ENCODE data around the gene ATXN3.
A peak's percentile ranks its signal among the peaks of the same experiment; 100 is the strongest.
"Not testable (repeated sequence)": the region's sequence is repeated elsewhere in the genome, so short reads cannot be mapped to it uniquely, and the experiment has no call there.

ATXN3 gene

GRCh38 chr14:92058006-92058917 is 48.1 kb downstream of the ATXN3 start:
- DNase-seq (ENCODE audit: low spot score), result no peak

DNA sequence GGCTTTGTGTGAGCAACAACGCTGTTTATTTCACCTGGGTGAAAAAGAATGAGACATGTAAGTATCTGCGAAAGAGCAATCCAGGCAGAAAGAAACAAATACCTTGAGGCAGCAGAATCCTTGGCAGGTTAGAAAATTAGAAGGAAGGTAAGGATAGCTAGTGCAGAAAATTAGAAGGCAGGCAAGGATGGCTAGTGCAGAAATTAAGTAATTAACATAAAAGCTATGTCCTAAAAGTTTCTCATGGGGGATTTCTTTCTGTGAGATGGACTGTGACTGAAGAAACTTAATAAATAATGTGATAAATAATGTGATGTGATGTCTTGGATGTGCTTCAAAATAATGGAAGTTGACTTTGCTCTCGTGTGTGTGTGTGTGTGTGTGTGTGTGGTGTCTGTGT is 56.6 kb downstream of the ATXN3 start:
- DNase-seq (ENCODE audit: low spot score), result no peak

GRCh38 chr14:92049221-92049620 is 57.2 kb downstream of the ATXN3 start:
- DNase-seq (ENCODE audit: low spot score), result not testable (repeated sequence)

DNA sequence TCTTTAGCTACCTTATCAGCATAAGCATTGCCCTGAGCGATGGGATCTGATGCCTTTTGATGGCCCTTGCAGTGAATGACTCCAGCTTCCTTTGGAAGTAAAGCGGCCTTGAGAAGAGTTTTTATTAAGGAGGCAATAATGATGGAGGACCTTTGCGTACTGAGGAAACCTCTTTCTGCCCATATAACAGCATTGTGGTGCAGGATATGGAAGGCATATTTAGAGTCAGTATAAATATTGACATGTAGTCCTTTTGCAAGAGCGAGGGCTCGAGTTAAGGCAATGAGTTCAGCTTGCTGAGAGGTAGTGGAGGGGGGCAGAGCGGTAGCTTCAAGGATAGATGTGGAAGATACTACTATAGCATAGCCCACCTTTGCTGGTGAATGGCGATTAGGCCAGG is 60.5 kb downstream of the ATXN3 start:
- DNase-seq (ENCODE audit: low spot score), result not testable (repeated sequence)

DNA sequence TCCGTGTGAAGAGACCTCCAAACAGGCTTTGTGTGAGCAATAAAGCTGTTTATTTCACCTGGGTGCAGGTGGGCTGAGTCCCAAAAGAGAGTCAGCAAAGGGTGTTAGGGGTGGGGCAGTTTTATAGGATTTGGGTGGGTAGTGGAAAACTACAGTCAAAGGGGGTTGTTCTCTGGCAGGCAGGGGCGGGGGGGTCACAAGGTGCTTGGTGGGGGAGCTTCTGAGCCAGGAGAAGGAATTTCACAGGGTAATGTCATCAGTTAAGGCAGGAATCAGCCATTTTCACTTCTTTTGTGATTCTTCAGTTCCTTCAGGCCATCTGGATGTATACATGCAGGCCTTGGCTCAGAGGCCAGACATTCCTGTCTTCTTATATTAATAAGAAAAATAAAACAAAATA is 64.6 kb downstream of the ATXN3 start:
- DNase-seq (ENCODE audit: low spot score), result not testable (repeated sequence)

DNA sequence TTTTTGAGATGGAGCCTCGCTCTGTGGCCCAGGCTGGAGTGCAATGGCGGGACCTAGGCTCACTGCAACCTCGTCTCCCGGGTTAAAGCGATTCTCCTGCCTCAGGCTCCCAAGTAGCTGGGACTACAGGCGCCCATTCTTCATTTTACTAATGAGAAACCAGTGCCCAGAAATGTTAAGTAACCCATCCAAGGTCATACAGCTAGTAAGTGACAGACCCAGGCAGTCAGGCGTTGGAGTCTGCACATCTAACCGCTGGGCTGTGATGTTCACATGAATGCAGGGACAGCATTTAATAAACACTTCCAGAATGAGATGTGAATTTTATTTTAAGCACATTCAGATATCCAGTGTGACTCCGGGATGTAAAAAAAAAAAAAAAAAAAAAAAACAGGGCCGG is 65.2 kb downstream of the ATXN3 start:
- DNase-seq (ENCODE audit: low spot score), result no peak

DNA sequence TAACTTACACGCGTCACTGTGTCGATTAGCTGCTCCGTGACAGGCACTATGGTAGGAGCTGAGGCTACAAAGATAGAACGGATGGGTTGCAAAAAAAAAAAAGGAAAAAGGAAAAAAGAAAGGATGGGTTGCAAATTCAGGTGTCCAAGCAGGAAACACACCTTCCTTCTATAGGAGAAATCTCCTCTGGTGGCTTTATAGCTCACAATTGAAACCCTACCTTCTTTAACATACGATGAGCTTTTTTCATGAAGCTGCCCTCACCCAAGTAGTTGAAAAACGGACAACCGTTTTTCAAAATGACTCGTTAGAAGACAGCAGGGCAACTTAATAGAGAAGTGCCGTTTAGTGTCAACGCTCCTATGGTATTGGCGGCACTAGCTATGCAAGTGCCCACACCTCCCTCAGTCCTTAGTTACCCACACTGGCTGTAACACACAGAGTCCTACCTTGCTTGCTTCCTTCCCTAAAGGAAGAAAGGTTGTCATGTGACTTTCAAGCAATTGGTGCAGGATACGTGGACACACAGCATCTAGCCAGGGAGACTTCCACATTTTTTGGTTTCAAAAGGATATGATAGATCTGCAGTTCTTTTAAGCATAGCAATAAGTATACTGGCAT is 65.8 kb downstream of the ATXN3 start:
- DNase-seq (ENCODE audit: low spot score), result peak; percentile 81

- DNase-seq (ENCODE audit: low spot score), result peak; percentile 92
Observed at GRCh38 chr14:92039719-92040430, 66.5 kb downstream of the ATXN3 start, which contains the start of gene TRIP11. Gene TRIP11 (minus strand): TSS chr14:92040059. CDS start chr14:92039685, 374 bp downstream.

DNA sequence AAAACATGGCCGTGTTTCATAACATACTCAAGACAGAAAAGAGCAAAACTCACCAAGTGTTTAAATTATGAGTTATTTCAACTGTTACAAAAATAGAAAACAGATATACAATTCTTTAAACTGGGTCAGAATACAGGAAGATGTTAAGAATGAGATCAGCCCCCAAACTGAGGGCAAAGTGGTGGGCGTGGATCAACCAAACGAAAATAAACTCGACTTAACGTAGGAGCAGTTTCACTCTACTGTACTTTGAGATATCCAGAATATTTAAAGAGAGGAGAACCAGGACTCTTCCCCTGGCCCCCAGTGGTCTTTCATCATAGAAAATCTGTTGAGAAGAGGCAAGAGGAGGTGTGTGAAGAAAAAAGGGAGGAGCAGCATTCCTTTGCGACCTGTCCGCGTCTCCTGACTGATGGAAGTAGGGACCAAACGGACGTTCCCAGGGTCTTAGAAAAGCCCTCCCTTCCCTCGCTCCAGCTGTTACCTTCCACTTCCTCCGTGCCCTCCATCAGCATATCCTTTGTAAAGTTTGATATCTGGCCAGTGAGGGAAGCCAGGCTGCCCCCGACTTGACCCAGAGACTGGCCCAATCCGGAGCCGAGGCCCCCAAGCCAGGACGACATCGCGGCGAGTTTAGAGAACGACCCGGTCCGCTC is 67.2 kb downstream of the ATXN3 start:
- DNase-seq (ENCODE audit: low spot score), result peak; percentile 77

- peak; percentile 22 for DNase-seq (ENCODE audit: low spot score)
Observed at GRCh38 chr14:92037989-92038388, 68.4 kb downstream of the ATXN3 start.

GRCh38 chr14:92035890-92036289 is 70.5 kb downstream of the ATXN3 start:
- no peak for DNase-seq (ENCODE audit: low spot score)

DNA sequence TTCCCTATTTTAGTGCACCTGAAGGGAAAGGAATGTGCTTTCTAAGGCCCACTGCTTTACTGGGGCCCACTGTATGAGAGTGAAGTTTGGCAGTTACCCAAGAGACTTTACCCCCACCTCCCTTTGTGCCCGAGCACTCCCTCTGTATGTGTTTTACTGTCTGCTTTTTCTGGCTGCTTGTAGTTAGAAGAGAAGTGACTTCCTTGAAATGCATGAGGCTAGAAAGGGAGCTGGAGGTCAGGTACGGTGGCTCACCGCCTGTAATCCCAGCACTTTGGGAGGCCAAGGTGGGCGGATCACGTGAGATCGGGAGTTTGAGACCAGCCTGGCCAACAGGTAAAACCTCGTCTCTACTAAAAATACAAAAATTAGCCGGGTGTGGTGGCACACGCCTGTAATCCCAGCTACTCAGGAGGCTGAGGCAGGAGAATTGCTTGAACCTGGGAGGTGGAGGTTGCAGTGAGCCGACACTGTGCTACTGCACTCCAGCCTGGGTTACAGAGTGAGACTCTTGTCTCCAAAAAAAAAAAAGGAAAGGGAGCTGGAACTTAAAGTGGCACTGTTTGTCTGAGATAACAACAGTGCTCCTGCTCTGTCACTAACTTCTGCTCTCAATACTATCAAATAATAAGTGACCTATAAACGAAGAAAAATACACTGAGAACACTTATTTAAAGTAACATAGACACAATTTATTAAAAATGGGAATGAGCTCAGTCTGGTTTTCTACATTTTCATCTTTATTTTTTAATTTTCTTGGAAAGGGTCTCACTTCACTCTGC is 72.3 kb downstream of the ATXN3 start:
- DNase-seq (ENCODE audit: low spot score), result no peak

DNA sequence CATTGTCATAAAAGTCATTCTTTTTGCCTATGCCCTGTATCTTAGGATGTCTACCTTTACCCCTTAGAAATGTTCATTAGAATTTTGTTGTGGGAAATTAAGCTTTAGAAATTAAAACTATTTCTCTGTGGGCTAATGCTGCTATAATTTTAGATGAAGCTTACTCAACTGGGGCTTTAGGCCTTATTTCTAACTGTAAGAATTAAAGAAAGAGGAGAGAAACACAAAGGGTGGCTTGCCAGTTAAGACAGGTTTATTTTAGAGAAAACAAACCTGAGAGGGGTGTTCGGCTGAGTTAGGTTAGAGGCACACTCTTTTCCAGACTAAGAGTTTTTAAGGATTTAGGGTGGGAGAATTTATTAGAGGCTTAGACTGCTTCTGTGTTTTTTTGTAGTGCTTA is 72.9 kb downstream of the ATXN3 start:
- no peak for DNase-seq (ENCODE audit: low spot score)

DNA sequence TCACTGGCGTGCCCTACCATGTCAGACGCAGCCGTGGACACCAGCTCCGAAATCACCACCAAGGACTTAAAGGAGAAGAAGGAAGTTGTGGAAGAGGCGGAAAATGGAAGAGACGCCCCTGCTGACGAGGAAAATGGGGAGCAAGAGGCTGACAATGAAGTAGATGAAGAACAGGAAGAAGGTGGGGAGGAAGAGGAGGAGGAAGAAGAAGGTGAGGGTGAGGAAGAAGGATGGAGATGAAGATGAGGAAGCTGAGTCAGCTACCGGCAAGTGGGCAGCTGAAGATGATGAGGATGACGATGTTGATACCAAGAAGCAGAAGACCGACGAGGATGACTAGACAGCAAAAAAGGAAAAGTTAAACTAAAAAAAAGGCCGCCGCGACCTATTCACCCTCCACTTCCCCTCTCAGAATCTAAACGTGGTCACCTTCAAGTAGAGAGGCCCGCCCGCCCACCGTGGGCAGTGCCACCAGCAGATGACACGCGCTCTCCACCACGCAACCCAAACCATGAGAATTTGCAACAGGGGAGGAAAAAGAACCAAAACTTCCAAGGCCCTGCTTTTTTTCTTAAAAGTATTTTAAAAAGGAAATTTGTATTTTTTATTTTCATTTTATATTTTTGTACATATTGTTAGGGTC is 79.7 kb downstream of the ATXN3 start:
- no peak for DNase-seq (ENCODE audit: low spot score)

DNA sequence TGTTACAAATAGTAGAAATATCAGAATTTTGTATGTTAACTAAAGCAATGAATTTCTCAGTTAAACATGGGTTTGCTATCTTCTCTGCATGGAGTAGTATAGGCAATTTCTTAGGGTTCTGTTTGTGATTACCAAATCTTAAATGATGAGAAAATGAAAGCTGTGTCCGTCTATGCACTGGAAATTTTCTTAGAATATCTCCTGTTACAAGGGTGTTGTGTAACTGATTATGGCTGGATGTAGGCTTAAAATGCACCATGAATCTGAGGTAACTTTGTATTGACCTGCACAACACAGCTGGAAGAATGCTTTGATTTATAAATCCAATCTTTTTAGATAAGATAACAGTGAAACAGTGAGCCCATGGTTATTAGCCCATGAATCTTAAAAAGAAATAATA is 84.3 kb downstream of the ATXN3 start:
- no peak for DNase-seq (ENCODE audit: low spot score)

GRCh38 chr14:92021523-92021922 is 84.9 kb downstream of the ATXN3 start:
- peak; percentile 30 for DNase-seq (ENCODE audit: low spot score)

DNA sequence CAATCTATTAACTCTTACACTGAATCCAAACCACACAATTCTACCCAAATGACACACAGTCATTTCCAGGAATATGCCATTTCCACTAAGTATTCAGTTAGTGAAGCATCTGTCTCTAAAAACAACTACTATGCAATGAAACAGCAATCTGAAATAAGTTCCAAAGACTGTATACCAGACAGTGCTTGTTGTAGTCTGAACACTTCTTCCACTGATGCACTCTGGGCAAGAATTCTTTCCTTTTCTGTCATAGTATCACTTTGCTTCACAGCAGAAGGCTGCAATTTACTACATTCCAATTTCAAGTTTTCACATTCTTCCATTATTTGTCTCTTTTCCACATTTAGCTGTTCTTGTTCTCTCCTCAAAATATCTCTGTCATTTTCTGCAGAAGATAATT is 92.3 kb downstream of the ATXN3 start:
- DNase-seq (ENCODE audit: low spot score), result no peak

DNA sequence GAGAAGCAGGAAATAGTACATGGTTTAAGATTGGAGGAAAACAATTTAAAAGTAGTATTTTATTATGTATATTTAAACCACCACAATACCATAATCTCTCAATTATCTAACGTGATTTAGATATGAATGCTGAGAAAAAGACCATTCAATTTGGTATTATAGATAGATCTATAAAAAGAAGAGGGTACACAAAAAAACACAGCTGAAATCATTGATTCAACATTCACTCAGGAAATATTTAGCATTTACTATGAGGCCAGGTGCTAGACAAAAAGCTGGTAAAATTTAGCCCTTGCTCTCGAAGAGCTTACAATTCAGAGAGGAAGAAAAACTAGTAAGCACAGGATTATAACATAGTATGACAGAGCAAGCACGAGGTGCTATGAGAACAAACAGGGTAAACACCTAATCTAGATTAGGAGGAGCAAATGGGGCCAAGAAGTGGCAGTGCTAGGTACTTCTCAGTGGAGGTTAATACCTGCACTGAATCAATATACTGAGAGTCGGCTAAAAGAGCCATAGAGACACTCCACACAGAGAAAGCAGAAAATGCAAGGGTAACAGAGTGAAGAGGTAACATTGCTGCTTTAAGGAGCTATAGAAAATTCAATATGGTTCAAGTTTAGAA is 94.1 kb downstream of the ATXN3 start:
- no peak for DNase-seq (ENCODE audit: low spot score)

DNA sequence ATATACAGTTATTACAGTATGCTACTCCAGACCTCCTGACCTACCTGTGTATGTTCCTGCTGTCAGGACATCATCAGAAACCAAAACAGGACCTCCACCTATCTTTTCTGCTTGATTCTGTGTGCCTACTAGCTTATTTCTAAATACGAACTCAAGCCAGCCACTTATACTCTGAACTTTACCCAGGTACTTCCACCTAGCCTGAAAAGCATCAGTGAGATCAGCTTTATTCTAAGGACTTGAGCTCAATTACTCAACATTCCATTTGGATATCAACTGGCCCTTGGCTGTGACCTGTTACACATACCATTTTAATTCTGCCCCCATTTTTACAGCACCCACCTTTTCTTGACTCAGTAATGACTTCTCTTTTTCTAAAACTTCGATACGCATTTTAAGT is 95.7 kb downstream of the ATXN3 start:
- DNase-seq (ENCODE audit: low spot score), result no peak

DNA sequence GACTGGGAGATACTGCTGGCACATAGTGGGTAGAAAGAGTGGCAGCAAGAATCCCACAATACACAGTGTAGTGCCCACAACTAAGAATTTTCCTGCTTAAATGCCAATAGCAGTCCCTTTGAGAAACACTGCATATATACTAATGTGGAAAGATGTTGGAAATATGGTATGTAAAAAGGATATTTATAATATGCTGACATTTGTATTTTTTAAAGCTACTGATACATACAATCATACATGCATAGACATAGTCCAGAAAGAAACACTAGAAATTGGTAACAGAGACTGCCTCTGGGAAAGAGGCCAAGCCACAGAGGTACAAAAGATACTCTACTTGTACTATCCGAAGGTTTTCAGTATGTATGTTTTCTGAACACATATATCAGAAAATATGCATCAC is 96.8 kb downstream of the ATXN3 start:
- no peak for DNase-seq (ENCODE audit: low spot score)
